ENCODE measurements around the gene RFX5.

Gene RFX5

DNA sequence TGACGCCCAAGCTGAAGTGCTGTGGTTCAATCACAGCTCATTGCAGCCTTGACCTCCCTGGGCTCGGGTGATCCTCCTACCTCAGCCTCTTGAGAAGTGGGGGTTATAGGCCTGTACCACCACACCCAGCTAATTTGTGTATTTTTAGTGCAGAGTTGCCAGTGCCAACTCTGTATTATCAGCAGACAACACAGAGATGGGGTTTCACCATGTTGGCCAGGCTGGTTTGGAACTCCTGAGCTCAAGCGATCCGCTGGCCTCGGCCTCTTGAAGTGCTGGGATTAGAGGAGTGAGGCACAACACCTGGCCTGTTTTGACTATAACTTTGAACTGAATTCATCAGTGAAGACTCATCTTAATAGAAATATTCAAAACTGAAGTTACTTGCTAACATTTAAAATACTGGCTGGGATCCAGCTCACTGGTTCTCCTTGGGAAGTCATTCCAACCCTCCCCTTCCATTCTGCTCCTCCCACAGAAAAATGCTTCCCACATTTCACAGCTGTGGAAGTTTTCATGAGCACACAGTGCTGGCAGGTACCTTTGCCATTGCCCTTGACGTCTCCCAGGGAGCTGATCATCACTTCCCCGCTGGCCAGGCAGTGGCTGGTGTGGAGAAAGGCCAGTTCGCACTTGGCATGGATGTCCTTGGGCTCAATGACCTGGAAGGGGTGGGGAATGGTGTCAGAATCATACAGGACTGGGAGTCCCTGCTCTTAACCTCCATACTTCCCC lies 20.8 kb upstream of the RFX5 start:
- TF ChIP-seq, protein P1, sequence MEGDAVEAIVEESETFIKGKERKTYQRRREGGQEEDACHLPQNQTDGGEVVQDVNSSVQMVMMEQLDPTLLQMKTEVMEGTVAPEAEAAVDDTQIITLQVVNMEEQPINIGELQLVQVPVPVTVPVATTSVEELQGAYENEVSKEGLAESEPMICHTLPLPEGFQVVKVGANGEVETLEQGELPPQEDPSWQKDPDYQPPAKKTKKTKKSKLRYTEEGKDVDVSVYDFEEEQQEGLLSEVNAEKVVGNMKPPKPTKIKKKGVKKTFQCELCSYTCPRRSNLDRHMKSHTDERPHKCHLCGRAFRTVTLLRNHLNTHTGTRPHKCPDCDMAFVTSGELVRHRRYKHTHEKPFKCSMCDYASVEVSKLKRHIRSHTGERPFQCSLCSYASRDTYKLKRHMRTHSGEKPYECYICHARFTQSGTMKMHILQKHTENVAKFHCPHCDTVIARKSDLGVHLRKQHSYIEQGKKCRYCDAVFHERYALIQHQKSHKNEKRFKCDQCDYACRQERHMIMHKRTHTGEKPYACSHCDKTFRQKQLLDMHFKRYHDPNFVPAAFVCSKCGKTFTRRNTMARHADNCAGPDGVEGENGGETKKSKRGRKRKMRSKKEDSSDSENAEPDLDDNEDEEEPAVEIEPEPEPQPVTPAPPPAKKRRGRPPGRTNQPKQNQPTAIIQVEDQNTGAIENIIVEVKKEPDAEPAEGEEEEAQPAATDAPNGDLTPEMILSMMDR (IDR thresholded peaks at IDR 0.05): no peak

DNA sequence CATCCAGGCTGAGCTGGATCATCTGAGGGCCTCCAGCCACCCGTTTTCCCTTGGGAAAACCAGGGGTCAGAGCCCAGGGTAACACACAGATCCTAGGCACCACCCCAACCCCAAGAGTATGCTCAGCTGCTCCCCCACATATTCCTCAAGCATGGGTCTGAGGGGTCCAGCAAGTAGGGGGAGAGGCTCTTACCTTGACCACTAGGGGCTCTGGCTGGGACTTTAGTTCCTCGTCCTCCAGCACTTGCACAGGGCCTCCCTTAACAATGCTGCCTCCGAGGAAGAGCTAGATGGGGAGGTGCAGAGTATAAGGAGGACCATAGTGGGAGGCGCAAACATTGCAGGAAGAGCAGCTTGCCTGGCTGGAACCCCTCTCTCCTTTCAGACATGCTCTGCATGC lies 17.9 kb upstream of the RFX5 start:
- TF ChIP-seq, protein P1 (IDR thresholded peaks at IDR 0.05): no peak

DNA sequence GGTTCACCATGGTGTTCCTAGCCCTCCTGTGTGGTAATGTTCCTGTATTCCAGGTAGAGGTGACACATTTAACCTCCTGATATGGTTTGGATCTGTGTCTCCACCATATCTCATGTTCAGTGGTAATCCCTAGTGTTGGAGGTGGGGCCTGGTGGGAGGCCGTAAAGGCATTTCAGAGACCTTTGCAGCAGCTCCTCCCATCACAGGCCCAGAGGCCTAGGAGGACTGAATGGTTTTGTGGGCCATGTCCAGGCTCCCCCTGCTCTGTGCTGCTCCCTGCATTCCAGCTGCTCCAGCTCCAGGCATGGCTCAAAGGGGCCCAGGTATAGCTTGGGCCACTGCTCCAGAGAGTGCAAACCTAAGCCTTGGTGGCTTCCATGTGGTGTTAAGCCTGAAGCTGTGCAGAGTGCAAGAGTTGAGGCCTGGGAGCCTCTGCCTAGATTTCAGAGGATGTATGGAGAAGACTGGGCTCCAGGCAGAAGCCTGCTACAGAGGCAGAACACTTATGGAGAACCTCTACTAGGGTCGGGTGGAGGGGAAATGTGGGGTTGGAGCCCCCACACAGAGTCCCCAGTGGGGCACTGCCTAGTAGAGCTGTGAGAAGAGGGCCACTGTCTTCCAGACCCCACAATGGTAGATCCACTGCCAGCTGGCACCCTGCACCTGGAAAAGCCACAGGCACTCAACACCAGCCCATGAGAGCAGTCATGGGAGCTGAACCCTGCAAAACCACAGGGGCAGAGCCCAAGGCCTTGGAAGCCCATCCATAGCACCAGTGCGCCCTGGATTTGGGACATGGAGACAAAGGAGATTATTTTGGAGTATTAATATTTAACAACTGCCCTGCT lies 15.5 kb upstream of the RFX5 start:
- TF ChIP-seq, protein P1 (IDR thresholded peaks at IDR 0.05): no peak

DNA sequence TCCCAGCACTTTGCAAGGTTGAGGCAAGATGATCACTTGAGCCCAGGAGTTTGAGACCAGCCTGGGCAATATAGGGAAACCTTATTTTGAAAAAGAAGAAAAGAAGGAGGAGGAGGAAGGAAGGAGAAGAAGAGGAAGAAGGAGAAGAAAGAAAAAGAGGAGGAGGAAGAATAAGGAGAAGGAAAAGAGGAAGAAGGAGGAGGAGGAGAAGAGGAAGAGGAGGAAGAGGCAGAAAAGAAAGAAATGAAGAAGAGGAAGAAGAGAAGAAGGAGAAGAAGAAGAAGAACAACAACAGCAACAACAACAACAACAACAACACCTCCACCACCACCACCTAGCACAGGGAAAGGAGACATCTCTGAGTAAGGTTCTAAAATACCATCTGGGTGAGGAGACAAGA lies 14.8 kb upstream of the RFX5 start:
- TF ChIP-seq, protein P1 (IDR thresholded peaks at IDR 0.05): no peak

DNA sequence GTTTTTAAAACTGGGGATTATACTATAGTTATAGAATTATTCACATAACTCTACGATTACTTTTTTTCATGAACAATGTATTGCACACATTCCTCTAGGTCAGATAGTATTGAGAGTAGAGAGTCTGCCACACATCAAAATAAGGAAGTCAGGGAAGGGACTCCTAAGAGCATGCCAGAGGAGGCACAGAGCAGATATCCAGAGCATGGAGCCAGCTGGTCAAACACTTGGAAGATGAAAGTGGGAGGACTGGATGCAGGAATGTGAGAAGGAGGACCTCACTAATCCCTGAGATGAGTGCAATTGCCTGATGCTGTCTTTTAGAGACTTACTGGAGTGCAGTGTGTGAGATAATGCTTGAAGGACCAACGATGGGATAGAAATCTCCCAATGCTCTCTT lies 9.6 kb upstream of the RFX5 start:
- TF ChIP-seq, protein P1 (IDR thresholded peaks at IDR 0.05): no peak

DNA sequence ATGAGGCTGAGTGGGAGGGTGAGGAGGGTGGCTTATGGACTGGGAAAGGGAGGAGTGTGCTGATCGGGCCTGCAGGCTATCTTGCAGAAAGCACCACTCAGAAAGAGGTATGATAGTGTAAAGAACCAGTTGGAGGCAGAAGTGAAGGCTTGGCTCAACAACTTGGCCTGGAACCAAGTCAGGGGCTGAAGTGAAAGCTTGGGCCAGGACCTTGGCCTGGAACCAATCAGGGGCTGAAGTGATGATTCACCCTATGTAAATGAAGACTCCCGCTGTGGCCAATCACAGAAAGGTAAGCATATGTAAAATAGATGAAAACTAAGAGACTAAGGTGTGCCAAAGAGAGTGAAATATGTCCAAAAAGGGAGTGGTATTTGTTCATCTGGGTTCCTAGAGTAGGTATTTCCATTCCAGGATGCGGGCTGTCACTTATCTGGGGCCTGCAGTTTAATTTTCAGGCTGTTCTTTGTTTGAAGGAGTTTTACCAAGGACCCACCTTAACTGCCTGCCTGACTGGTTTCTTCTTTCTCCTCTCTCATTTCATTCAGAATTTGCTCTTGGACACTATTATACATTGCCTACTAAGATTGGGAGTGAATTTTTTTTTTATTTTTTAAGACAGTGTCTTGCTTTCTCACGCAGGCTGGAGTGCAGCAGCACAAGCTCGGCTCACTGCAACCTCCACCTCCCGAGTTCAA lies 5.1 kb upstream of the RFX5 start:
- TF ChIP-seq, protein P1 (IDR thresholded peaks at IDR 0.05): no peak

DNA sequence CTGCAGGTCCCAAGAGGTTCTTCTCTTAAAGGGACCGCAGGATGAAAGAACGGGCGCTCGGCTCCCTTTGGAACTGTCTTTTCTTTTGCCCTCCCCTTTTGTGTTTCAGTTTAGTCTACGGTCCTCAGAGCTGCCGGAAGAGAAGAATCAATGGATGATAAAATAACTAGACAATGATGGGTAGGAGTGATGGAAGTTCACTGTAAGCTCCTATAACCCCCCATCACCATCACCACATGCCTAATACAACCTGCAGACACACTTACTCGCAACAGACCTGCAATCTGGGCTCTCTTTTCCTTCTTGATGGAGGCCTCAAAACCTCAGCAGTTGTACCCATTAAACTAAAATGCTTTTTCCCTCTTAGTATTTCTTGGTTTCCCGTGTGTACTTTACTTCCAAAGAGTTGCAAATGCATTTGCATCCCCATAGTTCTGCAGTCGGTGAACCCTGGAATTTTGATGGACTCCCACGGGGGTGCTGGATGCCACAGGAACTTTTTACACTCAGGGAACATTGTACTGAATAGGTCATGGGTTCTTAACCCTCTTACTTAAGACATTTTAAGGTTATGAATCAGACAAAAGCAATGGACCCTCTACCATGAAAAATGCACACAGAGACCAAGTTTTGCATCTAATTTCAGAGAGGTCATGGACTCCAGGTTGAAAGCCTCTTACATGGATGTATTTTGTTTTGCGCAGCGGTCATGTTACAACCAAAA lies 633 bp upstream of the RFX5 start:
- TF ChIP-seq, protein P1 (IDR thresholded peaks at IDR 0.05): no peak
